Activated naive CD4-positive, alpha-beta T cell treated with anti-CD3 and anti-CD28 coated beads for 36 hours (primary cell): Measurements from ENCODE around the gene CHKA. TPM values are rescaled to one million over a fixed set of nuclear protein-coding genes. Genes with fewer than 3 reads are reported as not detected.

Experiments
- microRNA-seq: library from miRNA; unstranded; fragments of <30 nt; microRNA quantifications from one replicate; pipeline ENCODE4 v1.2.0, GENCODE V29; 2022; ENCODE audit warnings: borderline microRNAs expressed, borderline replicate concordance
- total RNA-seq, 2 experiments: library from RNA; stranded (reverse); gene quantifications; one replicate each; pipeline ENCODE4 v1.2.3, GENCODE V29; 2021

CHKA gene
- total RNA-seq, 2 experiments from 2014 or later = 6.8 to 7.1 TPM

Small RNA genes within 50 kb of the gene (microRNA-seq; reads per million reads assigned to microRNA genes)
- not detected for gene MIR4691
- not detected for gene MIR6753
- gene MIR7113 = 2.2 reads per million

Other genes with a start within 250 kb of the CHKA start
- gene UNC93B1, start 117.3 kb downstream of the CHKA start, total RNA-seq = 10 to 100 TPM; 18.4 to 19.0 TPM
- gene ALDH3B1, start 111.1 kb downstream of the CHKA start, total RNA-seq = not detected
- 100 to 1,000 TPM; 142 to 162 TPM for gene NDUFS8, start 90.7 kb downstream of the CHKA start, total RNA-seq
- gene TCIRG1, start 82.4 kb downstream of the CHKA start, total RNA-seq = 100 to 1,000 TPM; 137 to 141 TPM
- gene KMT5B, start 91.9 kb upstream of the CHKA start, total RNA-seq = 10 to 100 TPM; 18.4 to 21.6 TPM
- 10 to 100 TPM; 28.5 to 29.5 TPM for gene C11orf24, start 150.6 kb upstream of the CHKA start, total RNA-seq
- 10 to 100 TPM; 14.3 to 17.1 TPM for gene LRP5, start 191.2 kb upstream of the CHKA start, total RNA-seq